ENCODE data around the gene OR2H2.

The OR2H2 gene

DNA sequence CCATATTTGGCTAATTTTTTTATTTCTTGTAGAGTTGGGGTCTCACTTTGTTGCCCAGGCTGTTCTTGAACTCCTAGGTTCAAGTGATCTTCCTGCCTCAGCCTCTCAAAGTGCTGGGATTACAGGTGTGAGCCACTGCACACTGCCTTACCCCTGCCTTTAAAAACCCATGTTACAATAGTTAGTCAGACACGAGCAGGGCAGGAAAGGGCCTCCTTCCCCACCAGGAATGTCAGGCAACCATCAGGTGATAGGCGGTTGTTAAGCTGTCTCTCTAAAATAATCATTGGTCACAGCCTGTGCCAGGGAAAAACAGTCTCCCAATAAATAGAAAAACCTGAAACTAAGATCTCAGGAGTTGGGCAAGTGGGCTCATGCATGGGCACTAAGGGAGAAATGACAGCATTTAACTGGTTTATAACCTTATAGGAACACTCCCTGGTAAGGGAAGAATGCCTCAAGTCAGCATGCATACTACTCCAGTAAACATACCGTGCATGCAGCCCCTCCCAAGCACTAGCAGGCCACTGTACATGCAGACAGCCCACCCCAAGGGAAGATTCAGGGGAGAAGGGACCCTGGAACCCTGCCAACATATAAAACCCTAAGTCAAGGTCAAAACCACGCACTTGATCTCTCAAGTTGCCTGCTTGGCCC, 8.4 kb downstream of the OR2H2 start:
- no peak for DNase-seq

DNA sequence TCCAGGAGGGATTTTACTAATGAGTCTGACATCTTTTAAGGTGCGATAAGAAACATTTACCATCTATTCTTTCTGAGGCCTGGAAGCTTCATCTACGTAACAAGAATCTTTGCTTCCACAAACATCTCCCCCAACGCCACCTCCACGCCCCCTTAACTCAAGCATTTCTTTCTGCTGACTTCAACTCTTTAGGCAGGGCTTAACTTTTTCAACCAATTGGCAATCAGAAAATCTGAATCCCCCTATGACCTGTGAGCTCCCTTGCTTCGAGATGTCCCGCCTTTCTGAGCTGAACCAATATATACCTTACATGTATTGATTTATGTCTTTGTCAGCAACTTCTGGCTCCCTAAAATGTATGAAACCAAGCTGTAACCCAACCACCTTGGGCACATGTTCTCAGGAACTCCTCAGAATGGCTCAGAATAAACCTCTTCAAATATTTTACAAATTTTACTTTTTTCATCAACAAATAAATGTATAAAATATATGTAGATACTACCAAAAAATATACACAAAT, 11.5 kb downstream of the OR2H2 start:
- DNase-seq, result no peak

DNA sequence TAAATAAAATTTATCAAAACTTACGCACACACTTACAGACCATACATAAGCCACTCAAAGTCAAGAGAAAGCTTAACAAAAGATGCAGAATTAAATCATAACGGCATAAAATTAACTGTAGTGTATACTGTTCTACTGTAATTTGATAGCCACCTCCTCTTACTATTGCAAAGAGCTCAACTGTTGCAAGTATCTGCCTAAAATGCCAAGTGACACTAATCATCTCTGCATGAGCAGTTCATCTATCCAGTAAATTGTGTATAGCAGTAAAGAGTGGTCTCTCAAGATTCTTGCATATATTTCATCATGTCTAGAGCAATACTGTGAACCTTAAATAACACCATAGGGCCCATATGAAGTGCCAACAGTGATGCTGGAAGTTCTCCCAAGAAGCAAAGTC, 12.3 kb downstream of the OR2H2 start:
- no peak for DNase-seq

DNA sequence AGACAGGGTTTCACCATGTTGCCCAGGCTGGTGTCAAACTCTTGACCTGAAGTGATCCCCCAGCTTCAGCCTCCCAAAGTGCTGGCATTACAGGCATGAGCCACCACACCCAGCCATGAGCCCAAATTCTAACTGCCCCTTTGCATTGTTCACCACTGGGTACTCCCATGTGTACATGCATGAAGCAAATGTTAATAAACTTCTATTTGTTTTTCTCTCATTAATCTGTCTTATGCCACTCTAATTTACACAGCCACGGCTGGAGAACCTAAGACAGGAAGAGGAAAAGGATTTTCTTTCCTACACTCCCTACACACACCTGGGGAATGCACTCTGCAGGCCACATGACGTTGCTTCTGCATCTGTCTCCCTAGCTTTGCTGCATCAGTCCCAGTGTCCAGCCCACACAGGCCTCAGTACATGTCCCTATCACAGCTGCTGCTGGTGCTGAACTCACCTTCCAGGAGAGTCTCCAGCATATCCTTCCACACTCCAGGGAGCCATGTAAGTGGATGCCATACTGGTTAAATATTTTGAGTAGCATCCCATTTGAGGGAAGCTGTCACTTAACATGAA, 13.3 kb downstream of the OR2H2 start:
- no peak for DNase-seq

DNA sequence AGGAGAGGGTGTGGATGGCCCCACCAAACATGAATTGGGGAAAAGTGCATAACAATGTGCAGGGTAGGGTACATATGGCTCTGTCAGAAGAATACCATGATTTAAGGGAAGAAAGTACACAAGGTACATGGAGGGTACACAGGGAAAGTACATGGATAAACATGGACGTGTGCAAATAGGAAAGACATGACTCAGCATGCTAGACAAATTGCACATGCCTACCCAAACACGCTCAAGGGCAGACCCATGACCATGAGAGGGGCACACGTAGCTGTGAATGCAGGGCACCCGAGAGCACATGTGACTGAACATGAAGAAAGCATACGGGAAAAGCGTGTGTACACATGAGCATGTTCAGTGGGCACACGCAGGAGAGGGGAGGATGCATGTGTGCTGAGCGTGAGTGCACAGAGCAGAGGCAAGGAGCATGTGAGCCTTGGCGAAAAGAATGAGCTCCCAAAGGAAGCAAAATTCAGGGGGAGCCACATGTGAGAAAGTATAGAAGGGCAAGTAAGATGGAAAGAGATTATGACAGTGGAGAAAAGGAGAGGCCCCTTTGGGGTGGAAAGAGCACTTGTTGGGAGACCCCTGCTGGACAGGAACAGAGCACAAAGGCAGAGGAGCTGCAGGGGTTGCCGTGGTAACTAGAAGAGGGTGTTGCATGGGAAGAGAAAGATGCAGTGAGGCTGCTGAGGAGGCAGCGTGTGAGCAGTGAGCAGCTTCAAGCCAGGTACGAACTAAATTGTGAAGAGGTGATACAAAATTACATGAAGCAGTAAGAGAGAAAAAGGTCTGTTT, 17.8 kb downstream of the OR2H2 start:
- DNase-seq, result no peak

DNA sequence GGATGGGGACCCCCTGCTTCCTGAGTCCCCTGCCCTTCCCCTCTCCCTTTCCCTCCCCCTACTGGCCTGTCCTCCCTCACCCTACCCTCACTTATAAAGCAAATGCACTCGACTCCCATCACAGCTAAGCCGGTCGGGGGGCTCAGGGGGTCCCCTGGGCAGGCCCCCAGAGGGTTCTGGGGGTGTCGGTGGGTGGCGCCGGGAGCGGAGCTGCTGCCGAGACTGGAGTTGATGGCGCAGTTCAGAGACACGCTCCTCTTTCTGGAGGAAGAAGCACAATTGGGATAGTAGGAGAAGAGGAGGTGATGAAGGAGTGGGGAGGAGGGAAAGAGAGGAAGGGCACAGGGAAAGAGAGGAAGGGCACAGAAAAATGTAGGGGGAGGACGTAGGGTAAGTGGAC, 18.5 kb downstream of the OR2H2 start:
- DNase-seq, result no peak

DNA sequence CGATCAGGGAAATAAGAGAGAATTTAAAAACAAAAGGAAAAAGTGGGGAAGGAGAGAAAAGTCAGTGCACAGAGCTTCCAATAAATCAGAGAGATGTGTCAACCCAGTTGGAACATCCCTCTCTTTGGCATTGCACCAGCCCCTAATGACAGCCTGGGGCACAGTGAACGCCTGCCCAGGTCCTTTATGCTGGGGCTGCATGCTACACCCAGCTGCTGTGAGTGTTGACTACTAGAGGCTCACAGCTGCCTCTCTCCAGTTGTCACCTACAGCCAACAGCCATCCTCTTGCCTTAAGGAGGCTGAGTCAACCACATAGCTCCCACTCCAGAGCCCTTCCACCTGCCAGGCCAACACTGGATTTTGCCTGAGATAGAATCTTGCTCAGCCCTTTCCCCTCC, 19.0 kb downstream of the OR2H2 start:
- DNase-seq, result no peak

DNA sequence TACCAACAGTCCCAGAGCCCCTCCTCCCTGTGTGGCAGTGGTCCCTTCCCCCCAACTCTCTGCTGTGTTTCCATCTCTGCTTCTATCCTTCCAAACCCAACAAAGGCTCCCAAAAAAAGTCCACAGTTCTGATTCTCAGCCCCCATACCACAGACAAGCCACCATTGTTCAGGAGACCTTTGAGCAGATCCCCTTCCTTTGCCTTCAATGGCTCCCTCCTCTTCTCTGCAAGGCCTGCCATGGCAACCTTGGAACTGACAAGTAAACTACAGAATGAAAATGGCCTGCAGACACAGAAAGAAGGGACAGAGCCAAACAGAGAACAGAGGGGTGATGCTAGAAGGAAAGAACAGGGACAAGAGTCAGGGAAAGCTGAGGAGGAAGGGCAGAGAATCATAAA, 23.2 kb downstream of the OR2H2 start:
- DNase-seq, result no peak

DNA sequence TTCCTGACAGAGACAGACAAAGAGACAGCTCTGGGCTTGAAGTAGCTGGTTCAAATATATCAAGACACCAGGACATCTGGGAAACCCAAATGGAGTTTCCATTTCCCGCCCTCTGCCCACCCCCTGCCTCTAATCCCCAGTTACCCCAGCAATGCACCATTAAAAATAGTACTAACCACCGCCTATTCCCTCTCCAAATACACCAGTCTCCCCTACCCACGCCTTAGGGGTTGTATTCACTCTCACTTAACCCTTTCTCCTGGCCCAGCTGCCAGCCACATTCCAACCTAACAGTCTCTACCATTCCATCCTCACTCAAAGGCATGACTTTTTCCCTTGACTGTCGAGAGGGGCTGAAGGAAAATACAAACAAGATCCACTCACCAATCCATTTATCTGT, 25.6 kb downstream of the OR2H2 start:
- DNase-seq, result no peak

DNA sequence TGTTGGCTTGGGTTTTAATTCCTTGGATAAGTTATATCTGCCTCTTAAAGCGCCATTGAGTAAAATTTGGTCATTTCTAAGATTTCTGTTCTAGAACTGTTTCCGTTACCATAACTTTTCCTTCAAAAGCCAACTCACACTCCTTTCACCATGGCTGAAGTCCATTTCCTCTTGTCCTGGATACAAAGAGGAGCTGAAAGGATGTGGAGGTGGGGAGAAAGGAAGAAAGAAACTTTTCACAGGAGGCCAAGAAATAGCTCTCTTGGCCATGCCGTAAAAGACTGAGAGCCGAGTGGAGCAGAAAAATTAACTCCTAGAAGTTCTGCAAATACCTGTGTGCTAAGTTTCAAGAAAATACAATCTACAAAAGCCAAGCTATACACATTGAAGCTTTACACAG, 26.5 kb downstream of the OR2H2 start:
- no peak for DNase-seq

DNA sequence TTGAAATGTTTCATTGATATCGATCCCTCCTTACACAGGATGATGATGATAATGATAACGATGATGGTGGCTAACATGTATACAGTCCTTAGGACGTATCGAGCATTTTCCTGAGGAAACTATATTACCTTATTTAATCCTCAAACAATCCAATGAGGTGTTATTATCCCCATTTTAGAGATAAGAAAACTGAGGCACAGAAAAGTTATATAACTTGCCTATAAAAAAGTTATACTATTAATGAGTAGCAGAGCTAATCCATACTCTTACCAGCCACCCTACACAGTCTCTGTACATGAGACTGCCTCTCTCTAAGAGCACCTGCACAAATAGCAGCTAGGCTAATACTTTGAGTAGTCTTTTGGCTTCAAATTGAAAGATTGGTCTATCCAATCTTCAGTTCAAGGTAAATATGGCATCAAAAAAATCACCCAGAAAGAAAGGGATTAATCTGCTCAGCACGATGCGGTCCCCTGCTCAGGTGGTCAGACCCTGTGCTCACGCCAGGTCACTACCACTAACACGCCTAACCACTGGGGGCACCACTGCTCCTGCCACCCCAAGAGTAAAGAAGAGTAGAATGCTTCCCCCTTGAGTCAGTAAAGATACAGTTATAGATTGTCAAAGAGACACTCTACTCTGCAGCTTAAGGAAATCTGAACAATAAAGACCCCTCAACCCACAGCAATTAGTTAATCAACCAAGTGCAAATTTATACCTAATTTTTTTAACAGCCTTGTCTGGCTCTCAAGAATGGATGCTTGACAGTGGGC, 33.0 kb downstream of the OR2H2 start:
- no peak for DNase-seq

DNA sequence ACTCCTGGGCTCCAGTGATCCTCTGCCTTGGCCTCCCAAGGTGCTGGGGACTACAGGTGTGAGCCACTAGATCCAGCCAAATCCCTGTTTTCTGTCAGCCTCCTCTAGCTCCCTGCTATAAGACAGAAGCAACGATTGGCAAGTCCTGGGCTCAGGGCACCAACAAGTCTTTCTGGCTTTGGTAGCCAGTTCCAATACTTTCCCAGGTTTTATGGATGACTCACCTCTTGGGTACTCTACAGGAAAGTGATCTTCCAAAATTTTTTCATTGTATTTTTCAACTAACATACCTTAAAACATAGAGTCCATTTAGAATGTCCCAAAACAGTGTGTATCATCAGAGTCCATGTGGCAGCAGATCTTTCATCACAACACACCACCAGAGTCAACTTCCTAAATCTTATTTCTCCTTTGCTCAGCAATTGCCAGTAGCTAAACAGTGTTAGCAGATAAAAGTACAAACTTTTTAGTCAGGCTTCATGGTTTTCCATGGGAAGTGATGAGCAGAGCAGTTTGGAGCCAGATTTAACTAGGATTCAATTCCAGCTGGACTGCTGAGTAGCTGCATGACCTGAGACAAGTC, 34.7 kb downstream of the OR2H2 start:
- no peak for DNase-seq

DNA sequence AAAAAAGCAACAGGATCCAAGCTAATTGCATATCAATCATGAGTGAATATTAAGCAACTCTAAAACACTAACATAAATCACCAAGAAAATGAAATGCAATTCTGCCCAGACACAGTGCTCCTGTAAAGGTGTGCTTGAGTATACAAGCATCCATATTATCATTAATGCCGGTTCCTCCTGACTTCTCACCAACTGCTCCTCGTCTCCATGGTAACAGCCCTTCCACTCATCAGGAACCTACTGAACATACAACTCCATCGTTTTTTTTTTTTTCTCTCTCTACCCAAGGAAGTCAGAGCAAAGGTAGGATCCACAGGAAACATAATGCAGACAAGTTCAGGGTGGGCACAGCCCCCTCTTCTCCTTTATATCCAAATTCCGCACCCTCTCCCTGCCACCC, 35.7 kb downstream of the OR2H2 start:
- DNase-seq, result no peak

DNA sequence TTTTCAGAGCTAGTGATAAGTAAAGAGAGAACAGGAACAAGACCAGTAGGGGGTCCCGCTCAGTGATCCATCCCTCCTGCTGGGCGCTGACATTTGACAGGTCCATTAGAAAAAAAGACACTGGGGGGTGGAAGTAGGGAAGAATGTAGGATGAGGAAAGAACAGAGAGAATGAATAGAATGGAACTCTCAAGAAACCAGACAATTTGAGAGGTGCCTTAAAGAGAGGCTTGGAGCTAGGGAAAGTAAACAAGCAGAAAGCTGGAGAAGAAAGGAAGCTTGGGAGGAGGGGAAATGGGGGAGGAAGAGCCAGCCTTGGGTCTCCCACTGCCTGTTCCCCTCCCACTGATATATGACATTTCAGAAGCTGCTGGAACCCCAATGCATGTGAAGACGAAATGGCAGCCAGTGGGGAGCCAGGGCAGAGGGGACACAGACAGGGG, 39.6 kb downstream of the OR2H2 start:
- no peak for DNase-seq

DNA sequence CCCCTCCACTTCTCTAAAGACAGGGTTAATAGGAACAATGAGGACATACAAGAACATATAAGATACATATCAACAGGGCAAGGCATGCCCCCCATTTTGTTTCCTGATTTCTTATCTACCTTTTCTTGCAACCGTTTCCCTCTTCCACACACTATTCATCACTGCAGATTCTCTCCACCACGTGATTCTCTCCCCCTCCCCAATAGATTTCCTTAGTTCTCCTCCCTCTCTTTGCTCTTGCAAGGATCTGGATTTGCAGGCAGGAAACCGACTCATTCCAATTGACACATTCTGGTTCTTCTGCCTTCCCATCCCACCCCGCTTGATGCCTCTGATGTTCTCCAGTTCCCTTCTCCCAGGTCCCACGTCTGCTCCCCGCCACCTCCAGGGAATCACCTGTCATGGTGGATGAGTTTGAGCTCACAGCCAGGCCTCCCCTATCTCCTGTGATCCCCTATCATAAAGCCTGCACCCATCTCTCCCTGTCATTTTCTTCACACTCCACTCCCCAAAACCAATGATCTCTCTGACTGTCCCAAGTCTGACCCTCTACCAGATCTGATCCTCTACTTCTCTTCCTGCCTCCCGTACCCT, 40.5 kb downstream of the OR2H2 start:
- DNase-seq, result no peak

DNA sequence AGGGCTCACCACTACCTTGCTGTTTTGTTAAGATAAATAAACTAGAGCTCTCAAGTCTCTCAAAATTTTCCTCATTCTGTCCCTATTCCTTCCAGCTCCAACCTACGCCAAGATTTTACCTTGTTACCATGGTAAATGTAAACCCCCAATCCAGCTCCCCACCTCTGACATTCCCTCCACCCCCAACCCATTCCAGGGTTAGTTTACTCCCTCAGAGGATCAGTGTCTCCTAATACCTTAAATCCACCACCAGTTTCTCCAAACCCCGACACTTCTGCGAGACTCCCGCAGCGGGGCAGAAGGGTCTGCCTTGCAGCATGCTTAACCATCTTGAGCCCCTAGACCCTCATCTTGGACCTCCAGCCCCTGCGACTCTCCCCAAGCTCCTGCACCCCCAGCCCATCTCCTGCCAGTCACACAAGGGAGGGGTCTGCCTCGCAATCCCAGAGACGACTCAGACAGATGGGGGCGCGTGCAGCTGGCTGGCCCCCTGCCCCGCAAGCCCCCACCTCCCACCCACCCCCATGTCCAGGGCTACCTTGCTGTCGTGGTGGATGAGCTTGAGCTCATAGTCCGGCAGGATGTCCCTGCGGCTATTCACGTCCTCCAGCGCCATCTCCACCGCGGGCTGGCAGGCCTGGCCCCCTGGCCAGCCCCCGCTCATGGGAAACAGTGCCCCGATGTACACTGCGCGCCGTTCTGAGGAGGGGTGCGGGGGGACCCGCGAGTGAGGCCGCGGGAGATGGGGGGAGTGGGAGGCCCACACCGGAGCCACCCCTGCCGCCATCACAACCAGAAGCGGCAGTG, 42.2 kb downstream of the OR2H2 start:
- no peak for DNase-seq

DNA sequence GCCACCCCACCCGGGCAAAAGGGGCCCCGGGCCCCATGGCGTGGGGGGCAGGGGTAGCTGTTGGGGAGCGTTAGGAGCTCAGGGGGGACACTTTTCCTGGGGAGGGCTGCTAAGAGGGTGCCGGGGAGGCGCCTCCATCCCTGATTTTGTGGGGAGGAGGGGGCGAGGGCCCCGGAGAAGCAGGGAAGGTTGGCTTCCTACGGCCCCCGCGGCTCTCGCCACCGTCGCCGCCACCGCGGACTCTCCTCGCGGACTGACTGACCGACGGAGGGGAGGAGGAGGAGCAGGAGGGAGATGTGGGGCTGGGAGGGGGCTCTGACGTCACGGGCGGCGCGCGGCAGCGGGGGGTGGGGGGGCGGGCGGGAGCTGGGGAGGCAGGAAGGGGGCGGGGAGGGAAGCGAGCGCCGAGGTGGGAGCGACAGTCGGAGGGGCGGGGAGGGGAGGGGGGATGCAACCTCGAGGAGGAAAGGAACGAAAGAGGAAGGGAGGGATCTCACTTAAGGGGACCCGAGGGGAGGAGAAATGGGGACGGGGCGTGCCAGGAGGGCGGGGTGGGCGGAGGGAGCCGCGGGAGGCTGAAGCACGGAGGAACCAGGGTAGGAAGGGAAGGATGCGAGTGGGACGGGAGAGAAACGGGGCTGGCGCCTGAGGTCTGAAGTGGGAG, 43.0 kb downstream of the OR2H2 start:
- DNase-seq, result peak; percentile 53

DNA sequence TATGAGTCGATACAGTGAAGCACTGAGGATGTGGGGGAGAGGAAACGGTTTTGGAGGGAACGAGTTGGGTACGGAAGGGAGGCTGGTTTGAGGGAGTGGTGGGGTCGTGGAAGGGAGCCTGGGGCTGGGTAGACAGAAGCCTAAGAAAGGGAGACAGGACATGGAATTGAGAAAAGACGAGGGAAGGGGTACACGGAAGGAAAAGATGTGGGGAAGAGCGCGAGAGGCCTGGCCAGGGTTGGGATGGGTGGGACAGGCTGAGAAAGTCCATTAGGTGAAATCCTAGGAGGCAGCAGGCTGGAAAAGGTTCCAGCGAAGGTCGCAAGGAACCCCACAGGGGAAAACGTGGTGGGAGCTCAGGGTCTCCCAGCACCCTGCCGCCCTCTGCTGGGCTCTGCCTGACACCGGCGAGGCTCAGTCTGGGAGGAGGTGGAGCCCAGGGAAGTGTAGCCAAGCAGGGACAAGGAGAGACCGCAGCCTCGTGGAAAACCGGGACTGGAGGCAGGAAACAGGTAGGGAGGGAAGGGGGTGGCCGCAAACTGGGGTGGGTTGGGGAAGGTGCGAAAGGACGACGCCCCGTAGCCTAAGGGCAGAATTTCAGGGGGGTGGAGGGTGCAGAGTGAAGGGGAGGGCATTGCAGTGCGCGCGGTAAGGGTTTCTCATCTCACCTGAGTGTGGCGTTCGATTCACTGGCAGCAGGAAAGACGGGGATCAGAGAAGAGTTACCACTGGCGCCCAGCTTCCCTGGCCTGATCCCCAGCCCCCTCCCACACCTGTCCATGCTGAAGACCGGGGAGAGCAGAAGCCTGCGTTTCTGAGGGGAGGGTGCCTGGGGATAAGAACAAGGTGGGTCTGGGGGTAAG, 43.7 kb downstream of the OR2H2 start:
- peak; percentile 36 for DNase-seq

DNA sequence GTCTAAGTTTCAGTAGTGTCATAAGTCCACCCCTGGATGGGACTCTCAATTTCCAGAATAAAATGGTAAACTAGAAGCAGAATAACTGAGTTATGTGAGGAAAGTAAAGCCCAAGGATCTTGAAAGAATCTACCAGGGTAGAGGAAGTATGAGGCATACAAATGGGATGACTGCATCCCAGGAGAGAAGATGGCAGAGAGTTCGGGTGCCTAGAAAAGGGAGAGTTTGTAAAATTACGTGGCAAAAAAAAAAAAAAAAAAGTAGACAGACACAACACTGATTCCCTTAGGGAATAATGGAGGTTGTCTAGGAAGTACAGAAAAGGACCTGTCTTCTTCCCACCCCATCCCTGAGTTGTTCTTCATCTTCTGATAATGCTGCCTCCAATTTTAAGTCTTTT, 44.6 kb downstream of the OR2H2 start:
- no peak for DNase-seq

DNA sequence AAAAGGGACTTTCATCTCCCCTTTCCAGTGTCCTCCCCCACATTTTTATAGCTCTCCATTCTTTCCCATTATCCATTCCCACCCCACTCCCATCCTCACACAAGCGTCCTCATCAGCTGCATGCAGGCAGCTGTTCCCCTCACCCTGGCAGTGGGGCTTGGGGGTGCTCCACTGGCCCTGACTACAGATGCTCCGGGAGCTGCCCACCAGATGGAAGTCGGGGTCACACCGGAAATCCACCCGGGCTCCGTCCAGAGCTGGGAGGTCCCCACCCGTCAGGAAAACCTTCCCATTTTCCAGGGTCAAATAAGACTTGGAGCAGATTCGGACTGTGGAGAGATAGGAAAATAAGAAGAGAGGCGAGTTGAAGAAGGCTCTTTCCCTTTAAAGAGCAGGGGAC, 45.4 kb downstream of the OR2H2 start:
- DNase-seq, result no peak
